ENCODE results near the gene VCX.
"Not testable (repeated sequence)": the region's sequence is repeated elsewhere in the genome, so short reads cannot be mapped to it uniquely, and the experiment has no call there.

VCX gene

DNA sequence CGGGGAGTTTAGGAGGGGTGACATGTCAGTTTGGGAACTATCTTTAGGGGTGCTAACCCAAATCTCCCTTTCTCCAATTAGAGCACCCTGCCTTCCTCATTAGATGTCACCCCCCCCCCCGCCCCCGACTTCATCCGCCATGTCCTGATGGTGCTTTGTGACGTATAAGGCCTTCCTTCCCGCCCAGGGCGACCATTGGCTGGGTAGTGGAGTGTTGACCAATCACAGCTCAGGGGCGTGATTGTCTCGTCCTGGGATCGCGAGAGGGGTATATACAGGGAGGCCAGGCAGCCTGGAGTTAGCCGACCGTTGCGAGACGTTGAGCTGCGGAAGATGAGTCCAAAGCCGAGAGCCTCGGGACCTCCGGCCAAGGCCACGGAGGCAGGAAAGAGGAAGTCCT is at the start of gene VCX:
Gene VCX (plus strand): TSS at position 301 of the 400 bp plus-strand sequence. CDS start 33 bp downstream, at position 334.
- H3K9ac ChIP-seq (ENCODE audit: low read depth in 1 of 2, low read length in 2 of 2); H3K36me3 ChIP-seq (ENCODE audit: control insufficient read depth in 2 of 2, insufficient read depth in 2 of 2, low read length in 2 of 2); H3K4me3 ChIP-seq (ENCODE audit: low read length in 2 of 2); H3K4me1 ChIP-seq (ENCODE audit: control insufficient read depth in 2 of 2, insufficient read depth in 2 of 2, low read length in 2 of 2); H3K27ac ChIP-seq (ENCODE audit: low read depth in 2 of 2, low read length in 2 of 2); H3K27me3 ChIP-seq (ENCODE audit: control insufficient read depth in 2 of 2, insufficient read depth in 2 of 2, low read length in 2 of 2); H3K9me3 ChIP-seq (ENCODE audit: control insufficient read depth in 2 of 2, low read length in 2 of 2): not testable (repeated sequence)

GRCh38 chrX:7798327-7798726 is 44.6 kb upstream of the VCX start:
- H3K4me3 ChIP-seq (ENCODE audit: low read length in 2 of 2) = no peak overlapping the region
- no peaks in the 10 kb centered on the region for H3K27me3 ChIP-seq (ENCODE audit: control insufficient read depth in 2 of 2, insufficient read depth in 2 of 2, low read length in 2 of 2)
- no peaks in the 10 kb centered on the region for H3K9me3 ChIP-seq (ENCODE audit: control insufficient read depth in 2 of 2, low read length in 2 of 2)
- H3K36me3 ChIP-seq (ENCODE audit: control insufficient read depth in 2 of 2, insufficient read depth in 2 of 2, low read length in 2 of 2) = no peaks in the 10 kb centered on the region
- no peak overlapping the region for H3K9ac ChIP-seq (ENCODE audit: low read depth in 1 of 2, low read length in 2 of 2)
- H3K4me1 ChIP-seq (ENCODE audit: control insufficient read depth in 2 of 2, insufficient read depth in 2 of 2, low read length in 2 of 2) = no peaks in the 10 kb centered on the region
- no peak overlapping the region for H3K27ac ChIP-seq (ENCODE audit: low read depth in 2 of 2, low read length in 2 of 2)

DNA sequence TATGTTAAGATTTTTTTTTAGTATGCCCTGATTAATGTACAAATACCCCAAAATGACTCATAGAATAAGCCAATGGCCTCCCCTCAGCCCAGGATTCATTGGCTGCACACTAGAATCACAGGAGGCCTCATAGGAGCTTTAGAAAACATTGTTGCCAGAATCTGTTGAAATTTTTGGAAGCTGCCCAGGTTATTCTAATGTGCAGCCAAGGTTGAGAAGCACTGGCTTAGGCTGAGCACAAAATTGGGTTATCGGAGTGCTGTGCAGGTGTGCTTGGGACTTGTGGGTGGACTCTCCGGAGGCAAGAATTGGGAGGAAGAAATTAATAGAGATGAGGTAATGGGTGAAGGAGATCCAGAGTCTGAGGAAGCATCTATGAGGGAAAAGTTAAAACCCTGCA is 41.3 kb upstream of the VCX start:
- Histone ChIP-seq H3K27ac (ENCODE audit: low read depth in 2 of 2, low read length in 2 of 2) (no peak overlapping the region), H3K27me3 (ENCODE audit: control insufficient read depth in 2 of 2, insufficient read depth in 2 of 2, low read length in 2 of 2) (no peaks in the 10 kb centered on the region), H3K4me3 (ENCODE audit: low read length in 2 of 2) (no peak overlapping the region), H3K9ac (ENCODE audit: low read depth in 1 of 2, low read length in 2 of 2) (no peak overlapping the region), H3K36me3 (ENCODE audit: control insufficient read depth in 2 of 2, insufficient read depth in 2 of 2, low read length in 2 of 2) (no peaks in the 10 kb centered on the region), H3K9me3 (ENCODE audit: control insufficient read depth in 2 of 2, low read length in 2 of 2) (no peaks in the 10 kb centered on the region), H3K4me1 (ENCODE audit: control insufficient read depth in 2 of 2, insufficient read depth in 2 of 2, low read length in 2 of 2) (no peaks in the 10 kb centered on the region)

DNA sequence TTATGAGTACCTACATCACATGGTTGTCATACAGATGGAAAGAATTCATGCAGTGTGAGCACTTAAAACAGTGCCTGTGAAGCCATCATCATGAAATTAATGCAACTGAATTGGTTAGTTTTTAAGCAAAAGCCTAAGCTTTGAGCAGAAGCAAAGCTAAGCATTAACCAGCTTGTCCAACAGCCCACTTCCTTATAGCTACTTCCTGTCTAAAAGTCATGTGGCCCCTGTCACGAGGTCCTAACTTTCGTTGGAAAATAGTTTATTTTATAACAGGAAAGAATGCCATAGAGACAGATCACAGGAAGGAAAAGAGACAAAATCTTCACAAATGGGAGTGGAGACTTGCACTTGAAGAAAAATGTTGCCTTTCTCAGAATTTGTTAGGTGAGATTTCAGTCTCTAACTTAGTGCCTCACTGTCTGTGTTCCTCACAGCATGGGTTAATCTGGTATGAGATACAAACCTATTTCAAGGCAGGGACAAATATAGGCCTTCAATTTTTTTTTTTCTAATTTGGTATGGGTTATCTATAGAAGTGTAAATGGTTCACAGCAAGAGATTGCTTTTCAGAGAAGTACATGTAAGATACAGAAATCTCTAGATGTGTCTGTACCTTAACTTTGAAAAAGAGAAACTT is 27.7 kb upstream of the VCX start:
- no peak overlapping the region for H3K4me3 ChIP-seq (ENCODE audit: low read length in 2 of 2)
- no peak overlapping the region for H3K9ac ChIP-seq (ENCODE audit: low read depth in 1 of 2, low read length in 2 of 2)
- H3K36me3 ChIP-seq (ENCODE audit: control insufficient read depth in 2 of 2, insufficient read depth in 2 of 2, low read length in 2 of 2) = no peaks in the 10 kb centered on the region
- H3K9me3 ChIP-seq (ENCODE audit: control insufficient read depth in 2 of 2, low read length in 2 of 2) = no peaks in the 10 kb centered on the region
- H3K4me1 ChIP-seq (ENCODE audit: control insufficient read depth in 2 of 2, insufficient read depth in 2 of 2, low read length in 2 of 2) = no peaks in the 10 kb centered on the region
- H3K27ac ChIP-seq (ENCODE audit: low read depth in 2 of 2, low read length in 2 of 2) = no peak overlapping the region
- H3K27me3 ChIP-seq (ENCODE audit: control insufficient read depth in 2 of 2, insufficient read depth in 2 of 2, low read length in 2 of 2) = no peaks in the 10 kb centered on the region

GRCh38 chrX:7828594-7828993 is 14.4 kb upstream of the VCX start:
- Histone ChIP-seq H3K9me3 (ENCODE audit: control insufficient read depth in 2 of 2, low read length in 2 of 2) (no peaks in the 10 kb centered on the region), H3K4me3 (ENCODE audit: low read length in 2 of 2) (no peak overlapping the region), H3K9ac (ENCODE audit: low read depth in 1 of 2, low read length in 2 of 2) (no peak overlapping the region), H3K4me1 (ENCODE audit: control insufficient read depth in 2 of 2, insufficient read depth in 2 of 2, low read length in 2 of 2) (no peaks in the 10 kb centered on the region), H3K36me3 (ENCODE audit: control insufficient read depth in 2 of 2, insufficient read depth in 2 of 2, low read length in 2 of 2) (no peaks in the 10 kb centered on the region), H3K27me3 (ENCODE audit: control insufficient read depth in 2 of 2, insufficient read depth in 2 of 2, low read length in 2 of 2) (no peaks in the 10 kb centered on the region), H3K27ac (ENCODE audit: low read depth in 2 of 2, low read length in 2 of 2) (no peak overlapping the region)

DNA sequence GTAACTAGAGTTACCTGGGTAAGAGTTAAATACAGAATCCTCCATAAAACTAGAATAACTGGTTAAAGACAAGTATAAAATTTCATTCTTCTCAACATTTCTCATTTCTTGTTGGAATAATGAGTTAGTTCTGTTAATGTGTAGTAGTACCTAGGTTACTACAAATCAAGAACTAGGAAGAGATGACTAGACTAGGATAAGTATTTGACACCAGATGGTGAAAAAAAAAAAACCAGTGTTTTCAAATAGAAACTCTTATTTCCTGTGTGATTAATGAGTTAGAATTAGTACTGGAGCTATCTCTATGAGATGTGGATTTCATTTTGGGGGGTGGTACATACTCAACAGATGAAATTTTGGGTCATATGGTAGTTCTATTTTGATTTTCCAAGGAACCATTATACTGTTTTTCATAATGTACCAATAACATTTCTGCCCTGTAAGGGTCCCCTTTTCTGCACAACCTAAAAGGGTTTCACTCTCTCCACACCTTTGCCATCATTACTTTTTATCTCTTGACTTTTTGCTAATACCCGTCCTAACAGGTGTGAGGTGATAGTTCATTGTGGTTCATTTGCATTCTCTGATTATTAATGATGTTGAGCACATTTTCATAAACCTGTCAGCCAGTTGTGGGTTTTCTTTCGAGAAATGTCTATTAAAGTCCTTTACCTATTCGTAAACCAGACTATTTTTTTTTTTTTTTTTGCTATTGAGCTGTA is 1.7 kb upstream of the VCX start:
- Histone ChIP-seq H3K9me3 (ENCODE audit: control insufficient read depth in 2 of 2, low read length in 2 of 2) (no peaks in the 10 kb centered on the region), H3K36me3 (ENCODE audit: control insufficient read depth in 2 of 2, insufficient read depth in 2 of 2, low read length in 2 of 2) (no peaks in the 10 kb centered on the region), H3K9ac (ENCODE audit: low read depth in 1 of 2, low read length in 2 of 2) (no peak overlapping the region), H3K4me1 (ENCODE audit: control insufficient read depth in 2 of 2, insufficient read depth in 2 of 2, low read length in 2 of 2) (no peaks in the 10 kb centered on the region), H3K4me3 (ENCODE audit: low read length in 2 of 2) (no peak overlapping the region), H3K27me3 (ENCODE audit: control insufficient read depth in 2 of 2, insufficient read depth in 2 of 2, low read length in 2 of 2) (no peaks in the 10 kb centered on the region), H3K27ac (ENCODE audit: low read depth in 2 of 2, low read length in 2 of 2) (no peak overlapping the region)

- Histone ChIP-seq H3K9me3 (ENCODE audit: control insufficient read depth in 2 of 2, low read length in 2 of 2) (no peaks in the 10 kb centered on the region), H3K9ac (ENCODE audit: low read depth in 1 of 2, low read length in 2 of 2) (no peak overlapping the region), H3K4me3 (ENCODE audit: low read length in 2 of 2) (no peak overlapping the region), H3K36me3 (ENCODE audit: control insufficient read depth in 2 of 2, insufficient read depth in 2 of 2, low read length in 2 of 2) (no peaks in the 10 kb centered on the region), H3K27me3 (ENCODE audit: control insufficient read depth in 2 of 2, insufficient read depth in 2 of 2, low read length in 2 of 2) (no peaks in the 10 kb centered on the region), H3K27ac (ENCODE audit: low read depth in 2 of 2, low read length in 2 of 2) (no peak overlapping the region), H3K4me1 (ENCODE audit: control insufficient read depth in 2 of 2, insufficient read depth in 2 of 2, low read length in 2 of 2) (no peaks in the 10 kb centered on the region)
Measured at GRCh38 chrX:7852166-7852565, 9.2 kb downstream of the VCX start.

DNA sequence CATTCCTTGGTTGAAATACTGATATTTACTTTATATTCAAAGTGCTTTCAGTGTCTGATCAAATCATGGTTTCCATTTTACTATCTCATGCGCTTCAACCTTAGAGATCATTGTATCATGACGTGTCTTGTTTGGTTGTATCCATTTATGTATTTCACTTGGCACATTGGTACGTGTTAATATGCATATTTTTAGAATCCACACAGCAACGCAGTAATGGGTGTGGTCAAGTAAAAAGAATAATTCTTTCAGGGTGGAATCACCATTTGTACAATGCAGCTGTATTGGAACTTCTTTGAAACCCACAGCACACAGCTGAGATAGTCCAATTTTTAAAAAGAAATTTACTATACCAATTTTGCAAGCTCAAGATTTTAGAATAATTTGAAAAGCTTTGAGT is 29.1 kb downstream of the VCX start:
- Histone ChIP-seq H3K9ac (ENCODE audit: low read depth in 1 of 2, low read length in 2 of 2) (no peak overlapping the region), H3K4me1 (ENCODE audit: control insufficient read depth in 2 of 2, insufficient read depth in 2 of 2, low read length in 2 of 2) (no peaks in the 10 kb centered on the region), H3K9me3 (ENCODE audit: control insufficient read depth in 2 of 2, low read length in 2 of 2) (no peaks in the 10 kb centered on the region), H3K4me3 (ENCODE audit: low read length in 2 of 2) (no peak overlapping the region), H3K27me3 (ENCODE audit: control insufficient read depth in 2 of 2, insufficient read depth in 2 of 2, low read length in 2 of 2) (no peaks in the 10 kb centered on the region), H3K27ac (ENCODE audit: low read depth in 2 of 2, low read length in 2 of 2) (no peak overlapping the region), H3K36me3 (ENCODE audit: control insufficient read depth in 2 of 2, insufficient read depth in 2 of 2, low read length in 2 of 2) (no peaks in the 10 kb centered on the region)

GRCh38 chrX:7876957-7877356 is 34.0 kb downstream of the VCX start:
- Histone ChIP-seq H3K27me3 (ENCODE audit: control insufficient read depth in 2 of 2, insufficient read depth in 2 of 2, low read length in 2 of 2) (no peaks in the 10 kb centered on the region), H3K9me3 (ENCODE audit: control insufficient read depth in 2 of 2, low read length in 2 of 2) (no peaks in the 10 kb centered on the region), H3K36me3 (ENCODE audit: control insufficient read depth in 2 of 2, insufficient read depth in 2 of 2, low read length in 2 of 2) (no peaks in the 10 kb centered on the region), H3K4me3 (ENCODE audit: low read length in 2 of 2) (no peak overlapping the region), H3K9ac (ENCODE audit: low read depth in 1 of 2, low read length in 2 of 2) (no peak overlapping the region), H3K4me1 (ENCODE audit: control insufficient read depth in 2 of 2, insufficient read depth in 2 of 2, low read length in 2 of 2) (no peaks in the 10 kb centered on the region), H3K27ac (ENCODE audit: low read depth in 2 of 2, low read length in 2 of 2) (no peak overlapping the region)

- no peaks in the 10 kb centered on the region for H3K27me3 ChIP-seq (ENCODE audit: control insufficient read depth in 2 of 2, insufficient read depth in 2 of 2, low read length in 2 of 2)
- H3K36me3 ChIP-seq (ENCODE audit: control insufficient read depth in 2 of 2, insufficient read depth in 2 of 2, low read length in 2 of 2) = no peaks in the 10 kb centered on the region
- H3K9me3 ChIP-seq (ENCODE audit: control insufficient read depth in 2 of 2, low read length in 2 of 2) = no peaks in the 10 kb centered on the region
- H3K4me1 ChIP-seq (ENCODE audit: control insufficient read depth in 2 of 2, insufficient read depth in 2 of 2, low read length in 2 of 2) = no peaks in the 10 kb centered on the region
- H3K4me3 ChIP-seq (ENCODE audit: low read length in 2 of 2) = no peak overlapping the region
- no peak overlapping the region for H3K27ac ChIP-seq (ENCODE audit: low read depth in 2 of 2, low read length in 2 of 2)
- H3K9ac ChIP-seq (ENCODE audit: low read depth in 1 of 2, low read length in 2 of 2) = no peak overlapping the region
Measured at GRCh38 chrX:7889135-7889534, 46.2 kb downstream of the VCX start.

All from mucosa of rectum (tissue), 2 donors.